Endodermal cell (in vitro differentiated cells): ENCODE measurements around the gene AMHR2. TPM values are rescaled to one million over a fixed set of nuclear protein-coding genes. Genes with fewer than 3 reads are reported as not detected.

Experiments used
- DNase-seq: peaks from one replicate; pipeline ENCODE4 v3.0.0-alpha.2; 2017
- H3K27ac ChIP-seq: 2 replicates; pipeline ENCODE4 v1.5.1; 2013; ENCODE audit warnings: mild to moderate bottlenecking, low read depth, low read length, moderate library complexity
- H3K27me3 ChIP-seq: 2 replicates; pipeline ENCODE4 v1.6.1; 2013; ENCODE audit warnings: mild to moderate bottlenecking, low read length, moderate library complexity; ENCODE audit not compliant: insufficient read depth, control insufficient read depth, poor library complexity, severe bottlenecking
- H3K36me3 ChIP-seq: 2 replicates; pipeline ENCODE4 v1.7.0; 2013; ENCODE audit warnings: mild to moderate bottlenecking, low read length, moderate library complexity; ENCODE audit not compliant: control insufficient read depth, insufficient read depth
- H3K4me1 ChIP-seq: one replicate; pipeline ENCODE4 v1.7.0; 2013; ENCODE audit warnings: low read length; ENCODE audit not compliant: control insufficient read depth, insufficient read depth
- H3K4me3 ChIP-seq: 2 replicates; pipeline ENCODE4 v1.5.1; 2013; ENCODE audit warnings: mild to moderate bottlenecking, low read length, moderate library complexity
- H3K9ac ChIP-seq: 2 replicates; pipeline ENCODE4 v1.6.1; 2013; ENCODE audit warnings: mild to moderate bottlenecking, low read length, moderate library complexity; ENCODE audit not compliant: poor library complexity, severe bottlenecking; ENCODE audit errors: extremely low read depth
- H3K9me3 ChIP-seq: 2 replicates; pipeline ENCODE4 v1.6.1; 2013; ENCODE audit warnings: mild to moderate bottlenecking, low read length, moderate library complexity; ENCODE audit not compliant: control insufficient read depth
- H3K27ac Mint-ChIP-seq: 2 replicates; pipeline ENCODE4 v1.8.0; 2020; ENCODE audit warnings: mixed read lengths
- H3K27me3 Mint-ChIP-seq: 2 replicates; pipeline ENCODE4 v1.8.0; 2021; ENCODE audit warnings: mild to moderate bottlenecking, mixed read lengths; ENCODE audit not compliant: insufficient read depth
- H3K36me3 Mint-ChIP-seq: 2 replicates; pipeline ENCODE4 v1.8.0; 2020; ENCODE audit warnings: low read depth, mixed read lengths
- H3K4me1 Mint-ChIP-seq: 2 replicates; pipeline ENCODE4 v1.8.0; 2020; ENCODE audit warnings: mixed read lengths
- H3K4me3 Mint-ChIP-seq: 2 replicates; pipeline ENCODE4 v1.8.0; 2020; ENCODE audit warnings: mild to moderate bottlenecking, moderate library complexity, mixed read lengths
- H3K9me3 Mint-ChIP-seq: 2 replicates; pipeline ENCODE4 v1.8.0; 2020; ENCODE audit warnings: mild to moderate bottlenecking, mixed read lengths
- WGBS, 2 experiments: methylation state at CpG; one replicate each; pipeline versions ENCODE4 v1.1.5 to v1.1.7; 2013; ENCODE audit warnings: missing lambda C conversion rate in 2 of 2, mixed read lengths in 1 of 2; ENCODE audit not compliant: insufficient coverage in 1 of 2, insufficient read length in 1 of 2; 5-methylcytosine and 5-hydroxymethylcytosine counted together
- total RNA-seq, 2 donors: library from RNA; stranded (reverse); fragmentation: NEBNext Ultra II Directional in 1 of 2; extraction: Animal tissue kit (Norgen Biotek cat#: 25700) in 1 of 2; gene quantifications; 2 replicates in 1 of 2; 3 replicates in 1 of 2; pipeline ENCODE4 v1.2.1, GENCODE V29; 2021
- TF ChIP-seq, protein P1 (sequence below): fragments of 200-600 bp; sonication (generic); conservative IDR thresholded peaks from 2 replicates; pipeline ENCODE4 v1.5.0; 2021; ENCODE audit warnings: antibody characterized with exemption, mild to moderate bottlenecking

AMHR2 gene
- total RNA-seq, 2 donors from 2014 or later = 17.1 to 23.6 TPM

GRCh38 chr12:53459097-53459496, 35.4 kb downstream of the AMHR2 start:
- no peaks in the 10 kb centered on the region for H3K9me3 Mint-ChIP-seq
- H3K36me3 Mint-ChIP-seq = peaks cover 85% of the 10 kb centered on the region
- Histone ChIP-seq H3K36me3 (peaks cover 99% of the 10 kb centered on the region), H3K4me3 (no peak overlapping the region), H3K27me3 (no peaks in the 10 kb centered on the region), H3K9me3 (no peaks in the 10 kb centered on the region), H3K27ac (no peak overlapping the region), H3K4me1 (peaks cover 12% of the 10 kb centered on the region), H3K9ac (no peak overlapping the region)
- no peak overlapping the region for H3K4me3 Mint-ChIP-seq
- peak; percentile 44 for DNase-seq
- TF ChIP-seq, protein P1, sequence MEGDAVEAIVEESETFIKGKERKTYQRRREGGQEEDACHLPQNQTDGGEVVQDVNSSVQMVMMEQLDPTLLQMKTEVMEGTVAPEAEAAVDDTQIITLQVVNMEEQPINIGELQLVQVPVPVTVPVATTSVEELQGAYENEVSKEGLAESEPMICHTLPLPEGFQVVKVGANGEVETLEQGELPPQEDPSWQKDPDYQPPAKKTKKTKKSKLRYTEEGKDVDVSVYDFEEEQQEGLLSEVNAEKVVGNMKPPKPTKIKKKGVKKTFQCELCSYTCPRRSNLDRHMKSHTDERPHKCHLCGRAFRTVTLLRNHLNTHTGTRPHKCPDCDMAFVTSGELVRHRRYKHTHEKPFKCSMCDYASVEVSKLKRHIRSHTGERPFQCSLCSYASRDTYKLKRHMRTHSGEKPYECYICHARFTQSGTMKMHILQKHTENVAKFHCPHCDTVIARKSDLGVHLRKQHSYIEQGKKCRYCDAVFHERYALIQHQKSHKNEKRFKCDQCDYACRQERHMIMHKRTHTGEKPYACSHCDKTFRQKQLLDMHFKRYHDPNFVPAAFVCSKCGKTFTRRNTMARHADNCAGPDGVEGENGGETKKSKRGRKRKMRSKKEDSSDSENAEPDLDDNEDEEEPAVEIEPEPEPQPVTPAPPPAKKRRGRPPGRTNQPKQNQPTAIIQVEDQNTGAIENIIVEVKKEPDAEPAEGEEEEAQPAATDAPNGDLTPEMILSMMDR = no peak
- no peaks in the 10 kb centered on the region for H3K27me3 Mint-ChIP-seq
- H3K27ac Mint-ChIP-seq = no peak overlapping the region
- peaks cover 64% of the 10 kb centered on the region for H3K4me1 Mint-ChIP-seq
- WGBS, 2 experiments = 94 to 96% methylated on average over 2 to 4 of the region's 4 CpGs

DNA sequence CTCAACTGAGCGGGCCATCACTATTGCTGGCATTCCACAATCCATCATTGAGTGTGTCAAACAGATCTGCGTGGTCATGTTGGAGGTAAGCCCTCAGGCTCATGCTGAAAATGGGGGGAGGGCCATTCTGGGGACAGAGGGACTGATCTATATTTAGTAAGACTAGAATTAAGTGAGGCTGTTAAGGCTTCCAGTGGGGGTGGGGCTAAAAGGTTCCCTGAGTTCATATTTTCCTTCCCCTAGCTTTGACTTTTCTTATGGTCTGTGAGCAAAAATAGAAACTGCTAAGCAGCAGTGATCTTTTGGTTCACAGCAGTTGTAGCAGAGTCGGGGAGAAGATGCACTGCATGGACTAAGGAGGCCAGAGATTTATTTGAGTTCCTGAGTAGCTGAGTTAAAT, 37.4 kb downstream of the AMHR2 start:
- peak overlapping the region; percentile 22 for H3K4me3 Mint-ChIP-seq
- no peaks in the 10 kb centered on the region for H3K27me3 Mint-ChIP-seq

GRCh38 chr12:53461591-53461990, 37.9 kb downstream of the AMHR2 start:
- 92 to 94% methylated on average over 7 to 8 of the region's 8 CpGs for WGBS, 2 experiments
- H3K4me3 ChIP-seq = no peak overlapping the region
- Mint-ChIP-seq H3K27me3 (no peaks in the 10 kb centered on the region), H3K36me3 (peaks cover 86% of the 10 kb centered on the region), H3K4me1 (peaks cover 69% of the 10 kb centered on the region), H3K4me3 (no peak overlapping the region), H3K27ac (no peak overlapping the region), H3K9me3 (no peaks in the 10 kb centered on the region)
- peaks cover 17% of the 10 kb centered on the region for H3K4me1 ChIP-seq
- H3K27ac ChIP-seq = no peak overlapping the region
- no peaks in the 10 kb centered on the region for H3K9me3 ChIP-seq
- peak; percentile 45 for DNase-seq
- peaks cover 98% of the 10 kb centered on the region for H3K36me3 ChIP-seq
- H3K9ac ChIP-seq = no peak overlapping the region
- TF ChIP-seq, protein P1 = no peak
- H3K27me3 ChIP-seq = no peaks in the 10 kb centered on the region

More for the DNA sequence above, 37.4 kb downstream of the AMHR2 start:
- peaks cover 98% of the 10 kb centered on the region for H3K36me3 ChIP-seq
- H3K9ac ChIP-seq = no peak overlapping the region
- TF ChIP-seq, protein P1 = no peak
- peaks cover 19% of the 10 kb centered on the region for H3K4me1 ChIP-seq
- no peaks in the 10 kb centered on the region for H3K27me3 ChIP-seq
- peak; percentile 47 for DNase-seq
- H3K36me3 Mint-ChIP-seq = peaks cover 85% of the 10 kb centered on the region
- H3K9me3 ChIP-seq = no peaks in the 10 kb centered on the region
- no peak overlapping the region for H3K27ac ChIP-seq
- WGBS, 2 experiments = 92 to 94% methylated on average over 3 of the region's 3 CpGs
- H3K27ac Mint-ChIP-seq = peak overlapping the region; percentile 27
- no peaks in the 10 kb centered on the region for H3K9me3 Mint-ChIP-seq
- H3K4me3 ChIP-seq = no peak overlapping the region
- peaks cover 66% of the 10 kb centered on the region for H3K4me1 Mint-ChIP-seq
